Measurements from ENCODE around the gene MYO3B. TPM values are rescaled to one million over a fixed set of nuclear protein-coding genes. Genes with fewer than 3 reads are reported as not detected.
A peak's percentile ranks its signal among the peaks of the same experiment; 100 is the strongest.

The MYO3B gene
- total RNA-seq, 1 experiment from 2014 or later, result 0.63 TPM

- Histone ChIP-seq H3T11ph (ENCODE audit: low read length) (no peak overlapping the region), H4K20me1 (ENCODE audit: control insufficient read depth, insufficient read depth, insufficient read length) (no peaks in the 10 kb centered on the region), H4K91ac (ENCODE audit: insufficient read length, low read depth, low read length) (no peak overlapping the region), H3K4me2 (ENCODE audit: insufficient read depth, insufficient read length, low read length) (no peak overlapping the region), H4K5ac (ENCODE audit: insufficient read length, low read depth, low read length) (no peak overlapping the region), H3K56ac (ENCODE audit: insufficient read length, low read depth, low read length) (no peak overlapping the region), H2AK5ac (ENCODE audit: insufficient read length, low read length) (no peak overlapping the region), H2BK5ac (ENCODE audit: insufficient read length, low read length) (no peak overlapping the region), H2BK12ac (ENCODE audit: insufficient read length, low read depth, low read length) (no peak overlapping the region), H3K4ac (ENCODE audit: low read depth, low read length) (no peak overlapping the region), H3K14ac (ENCODE audit: insufficient read depth, low read length) (no peak overlapping the region), H2BK20ac (ENCODE audit: low read depth, low read length, poor library complexity, severe bottlenecking) (no peak overlapping the region), H3K4me1 (ENCODE audit: insufficient read depth, low read length) (peaks cover 14% of the 10 kb centered on the region; the same call in 1 of the 2 replicates), H3K9ac (ENCODE audit: extremely low read depth, insufficient read length, low read length) (no peak overlapping the region), H3K27me3 (ENCODE audit: insufficient read depth, low read length) (no peaks in the 10 kb centered on the region), H3K79me2 (ENCODE audit: insufficient read depth, low read length) (no peaks in the 10 kb centered on the region), H3K18ac (ENCODE audit: insufficient read length, low read depth, low read length) (no peak overlapping the region), H3K23ac (ENCODE audit: insufficient read length, low read depth, low read length) (no peak overlapping the region), H2BK15ac (ENCODE audit: low read depth, low read length) (no peak overlapping the region), H3K27ac (ENCODE audit: insufficient read length, low read depth, low read length) (no peak overlapping the region), H3K79me1 (ENCODE audit: insufficient read depth, low read depth, low read length, poor library complexity, severe bottlenecking) (no peaks in the 10 kb centered on the region), H2BK120ac (ENCODE audit: low read depth, low read length, poor library complexity, severe bottlenecking) (no peak overlapping the region), H3K23me2 (ENCODE audit: insufficient read length, low read depth, low read length, poor library complexity, severe bottlenecking) (no peaks in the 10 kb centered on the region), H3K9me3 (ENCODE audit: control insufficient read depth, low read depth, low read length) (no peaks in the 10 kb centered on the region), H2AFZ (ENCODE audit: low read length) (no peak overlapping the region), H4K8ac (replicated peaks; ENCODE audit: insufficient read length, low read depth, low read length) (no peak overlapping the region)
- Mint-ChIP-seq H3K4me3 (no peak overlapping the region; a peak in 1 of 5 replicates), H3K4me1 (peaks cover 35 to 38% of the 10 kb centered on the region in 2 experiments), H3K27ac (peak overlapping the region in 2 of 3 experiments; percentile 22 to 91; a peak in 4 of 7 replicates), H3K36me3 (ENCODE audit: insufficient read depth in 1 of 3, low read depth in 3 of 3) (no peaks in the 10 kb centered on the region), H3K27me3 (ENCODE audit: low read depth) (no peaks in the 10 kb centered on the region), H3K9me3 (no peaks in the 10 kb centered on the region)
- WGBS (ENCODE audit: extremely low coverage, insufficient read length, low lambda C conversion rate), result no CpG with 5 or more reads among the region's 4 CpGs
- DNase-seq, result no peak
- no peak; the same call in 2 of the 3 replicates for TF ChIP-seq CTCF (conservative IDR thresholded peaks at IDR 0.05)
Measured at GRCh38 chr2:170350929-170351826, 173.2 kb downstream of the MYO3B start.

Data from H9 (cell line).